ENCODE measurements around the gene ETV6.

Gene ETV6

GRCh38 chr12:11920231-11920630, 270.8 kb downstream of the ETV6 start:
- DNase-seq (ENCODE audit: low read depth in 2 of 2): no peak

- no peak for DNase-seq (ENCODE audit: low read depth in 2 of 2)
Observed at GRCh38 chr12:11922361-11922760, 272.9 kb downstream of the ETV6 start.

- DNase-seq (ENCODE audit: low read depth in 2 of 2): no peak
Observed at GRCh38 chr12:11923067-11923466, 273.6 kb downstream of the ETV6 start.

- no peak for DNase-seq (ENCODE audit: low read depth in 2 of 2)
Observed at GRCh38 chr12:11927286-11927935, 277.9 kb downstream of the ETV6 start.

- no peak for DNase-seq (ENCODE audit: low read depth in 2 of 2)
Observed at GRCh38 chr12:11929714-11930113, 280.2 kb downstream of the ETV6 start.

GRCh38 chr12:11939223-11939622, 289.7 kb downstream of the ETV6 start:
- DNase-seq (ENCODE audit: low read depth in 2 of 2): no peak

GRCh38 chr12:11941606-11942337, 292.3 kb downstream of the ETV6 start:
- no peak for DNase-seq (ENCODE audit: low read depth in 2 of 2)

GRCh38 chr12:11943919-11944700, 294.6 kb downstream of the ETV6 start:
- DNase-seq (ENCODE audit: low read depth in 2 of 2): no peak

Data from stimulated activated CD4-positive, alpha-beta T cell treated with anti-CD3 and anti-CD28 coated beads, Interleukin-1b, Interleukin-23, amount 100 ng/mL, for 4 hours (primary cell).